ENCODE measurements around the gene DVL1. TPM values are rescaled to one million over a fixed set of nuclear protein-coding genes. Genes with fewer than 3 reads are reported as not detected.

Gene DVL1
- total and polyA plus RNA-seq, 9 of the 15 experiments (the other 6 are each of a cell fraction or from before 2014, with no cell fraction given), result 0.62 to 135 (median 24.3) TPM

- Histone ChIP-seq H3K9me1 (ENCODE audit: control insufficient read depth, insufficient read depth, low read length) (no peaks in the 10 kb centered on the region), H3K27me3 (ENCODE audit: control insufficient read depth in 2 of 2, insufficient read depth in 2 of 2, low read length in 2 of 2) (no peaks in the 10 kb centered on the region), H3K4me2 (ENCODE audit: insufficient read depth, low read length) (no peak overlapping the region), H3K4me3 (no peak overlapping the region), H3K9ac (ENCODE audit: insufficient read depth in 1 of 2, low read depth in 2 of 2, low read length in 2 of 2) (peak overlapping the region in 1 of 2 experiments; percentile 60; a peak in 1 of 4 replicates), H3K27ac (ENCODE audit: extremely low read depth, low read depth, low read length) (no peak overlapping the region), H3K9me3 (replicated peaks; ENCODE audit: control insufficient read depth, insufficient read depth, low read depth, low read length) (peaks cover 2% of the 10 kb centered on the region; the same call in 1 of the 2 replicates), H3K79me2 (ENCODE audit: control insufficient read depth, insufficient read depth, low read length) (peaks cover 4% of the 10 kb centered on the region; the same call in 1 of the 3 replicates), H4K20me1 (replicated peaks; ENCODE audit: control insufficient read depth, insufficient read depth, low read length) (no peaks in the 10 kb centered on the region), H3K36me3 (ENCODE audit: control insufficient read depth, insufficient read depth, low read length) (peaks cover 9% of the 10 kb centered on the region; the same call in 2 of the 3 replicates), H3K4me1 (replicated peaks in 1 of 2; ENCODE audit: control insufficient read depth in 2 of 2, insufficient read depth in 2 of 2, low read length in 2 of 2) (peaks cover 5 to 31% of the 10 kb centered on the region in 2 experiments; a peak in 3 of 5 replicates), H2AFZ (ENCODE audit: low read depth, low read length) (no peak overlapping the region)
- WGBS (ENCODE audit: insufficient coverage, low coverage, missing lambda C conversion rate), result 94% methylated on average over 13 of the region's 16 CpGs
- BruUV-seq (replicated peaks), result no TSS peak
- POLR2A ChIA-PET, result interaction anchor here (0.9 to 2.2 kb wide), 2 partner anchors 9 to 18 kb away, joined by 3 to 4 read pairs; partner anchors contain the start of gene CCNL2
- intact Hi-C loops (cut with micrococcal nuclease), result no loop called here
- CTCF ChIA-PET (ENCODE audit: low intra/inter-chr PET ratio), result no interaction called here
- in situ Hi-C loops (cut with MboI), result no loop called here
- no peak for DNase-seq (ENCODE audit: extremely low read depth in 1 of 4, low spot score in 3 of 4)
- TF ChIP-seq SMAD4 (CRISPR knock-in tag; conservative IDR thresholded peaks at IDR 0.05), result no peak
- no peak for TF ChIP-seq IRF2 (CRISPR knock-in tag; IDR thresholded peaks at IDR 0.05)
- FAIRE-seq, result no peak
- no peak for ATAC-seq
Observed at GRCh38 chr1:1380860-1381259, 31.6 kb upstream of the DVL1 start.

- no peak overlapping the region for H3K27ac ChIP-seq (ENCODE audit: extremely low read depth, low read depth, low read length)
- H3K36me3 ChIP-seq (ENCODE audit: control insufficient read depth, insufficient read depth, low read length), result peaks cover 16% of the 10 kb centered on the region; the same call in 1 of the 3 replicates
- BruUV-seq (replicated peaks), result no TSS peak
- H3K4me1 ChIP-seq (replicated peaks in 1 of 2; ENCODE audit: control insufficient read depth in 2 of 2, insufficient read depth in 2 of 2, low read length in 2 of 2), result peaks cover 5 to 50% of the 10 kb centered on the region in 2 experiments; a peak in 4 of 5 replicates
- H4K20me1 ChIP-seq (replicated peaks; ENCODE audit: control insufficient read depth, insufficient read depth, low read length), result no peaks in the 10 kb centered on the region
- no peaks in the 10 kb centered on the region for H3K27me3 ChIP-seq (ENCODE audit: control insufficient read depth in 2 of 2, insufficient read depth in 2 of 2, low read length in 2 of 2)
- no peak overlapping the region for H3K4me3 ChIP-seq
- peaks cover 26% of the 10 kb centered on the region for H3K79me2 ChIP-seq (ENCODE audit: control insufficient read depth, insufficient read depth, low read length)
- peaks cover 2% of the 10 kb centered on the region; the same call in 1 of the 2 replicates for H3K9me3 ChIP-seq (replicated peaks; ENCODE audit: control insufficient read depth, insufficient read depth, low read depth, low read length)
- in situ Hi-C loops (cut with MboI), result no loop called here
- FAIRE-seq, result no peak
- H2AFZ ChIP-seq (ENCODE audit: low read depth, low read length), result no peak overlapping the region
- DNase-seq (ENCODE audit: extremely low read depth in 1 of 4, low spot score in 3 of 4), result no peak
- POLR2A ChIA-PET, result interaction anchor here (0.6 to 4.2 kb wide), 6 partner anchors 10 to 364 kb away, joined by 3 to 54 read pairs (median 3); partner anchors contain the start of gene CCNL2
- H3K4me2 ChIP-seq (ENCODE audit: insufficient read depth, low read length), result no peak overlapping the region
- CTCF ChIA-PET (ENCODE audit: low intra/inter-chr PET ratio), result no interaction called here
- intact Hi-C loops (cut with micrococcal nuclease), result loop anchor here (5.0 to 10.0 kb wide), 3 partner anchors 55 to 127 kb away; partner anchors contain the start of genes ACAP3, CPTP, INTS11 and PUSL1
- no peaks in the 10 kb centered on the region for H3K9me1 ChIP-seq (ENCODE audit: control insufficient read depth, insufficient read depth, low read length)
- WGBS (ENCODE audit: insufficient coverage, low coverage, missing lambda C conversion rate), result 90% methylated on average over 16 of the region's 16 CpGs
- 0 out of 4 replicates have a peak overlapping the region, but pooled peaks of 1 of the 2 experiments have one; percentile 41 for H3K9ac ChIP-seq (ENCODE audit: insufficient read depth in 1 of 2, low read depth in 2 of 2, low read length in 2 of 2)
- ATAC-seq, result no peak
- no peak for TF ChIP-seq ETV6 (IDR thresholded peaks at IDR 0.05; ENCODE audit: borderline replicate concordance in 1 of 2, low read depth in 2 of 2, low read length in 1 of 2)
- no peak for TF ChIP-seq ETV6 (CRISPR knock-in tag; IDR thresholded peaks at IDR 0.05; ENCODE audit: borderline replicate concordance)
- TF ChIP-seq DACH1 (IDR thresholded peaks at IDR 0.05; ENCODE audit: partially characterized antibody), result no peak
- no peak for TF ChIP-seq TAF15 (IDR thresholded peaks at IDR 0.05; ENCODE audit: low read depth, low read length)
- TF ChIP-seq ZNF695 (CRISPR knock-in tag; IDR thresholded peaks at IDR 0.05), result no peak
- TF ChIP-seq PREB (CRISPR knock-in tag; IDR thresholded peaks at IDR 0.05), result no peak
- TF ChIP-seq MXI1 (IDR thresholded peaks at IDR 0.05; ENCODE audit: low read depth, low read length), result no peak
- TF ChIP-seq CTCF (IDR thresholded peaks at IDR 0.05 in 2 of 3, conservative IDR thresholded peaks at IDR 0.05 in 1 of 3; ENCODE audit: insufficient read depth in 2 of 3, low read depth in 1 of 3, low read length in 3 of 3), result no peak
- no peak for TF ChIP-seq CHD4 (IDR thresholded peaks at IDR 0.05; ENCODE audit: insufficient read depth, insufficient replicate concordance, low read depth, low read length, poor library complexity, severe bottlenecking)
Observed at GRCh38 chr1:1377540-1378205, 28.5 kb upstream of the DVL1 start.
